GM21423 (cell line): ENCODE measurements around the gene RHBG.
"Not testable (repeated sequence)": the region's sequence is repeated elsewhere in the genome, so short reads cannot be mapped to it uniquely, and the experiment has no call there.

ENCODE experiments used
- ATAC-seq: cut with Tn5 transposase; IDR thresholded peaks from one replicate; pipeline ENCODE4 v1.9.1; 2021; ENCODE audit warnings: mild to moderate bottlenecking, moderate library complexity; ENCODE audit not compliant: unreplicated experiment

Gene RHBG

DNA sequence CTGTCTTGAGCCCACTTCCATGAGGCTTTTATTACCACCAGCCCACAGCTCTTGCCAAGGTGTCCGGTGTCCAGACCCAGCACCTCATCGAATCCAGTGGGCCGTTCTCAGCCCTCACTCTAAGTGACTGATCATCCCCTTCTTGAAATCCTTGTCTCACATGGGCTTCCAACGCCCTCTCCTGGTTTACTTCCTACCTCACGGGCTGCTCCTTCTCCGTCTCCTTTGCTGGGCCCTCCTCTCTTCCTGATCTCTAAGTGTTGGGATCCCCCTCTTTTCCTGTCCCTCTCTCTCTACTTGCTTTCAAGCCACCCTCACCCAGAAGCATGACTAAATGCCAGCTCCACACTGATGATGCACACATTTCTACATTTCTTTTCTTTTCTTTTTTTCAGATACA, 9.0 kb upstream of the RHBG start:
- no peak for ATAC-seq

DNA sequence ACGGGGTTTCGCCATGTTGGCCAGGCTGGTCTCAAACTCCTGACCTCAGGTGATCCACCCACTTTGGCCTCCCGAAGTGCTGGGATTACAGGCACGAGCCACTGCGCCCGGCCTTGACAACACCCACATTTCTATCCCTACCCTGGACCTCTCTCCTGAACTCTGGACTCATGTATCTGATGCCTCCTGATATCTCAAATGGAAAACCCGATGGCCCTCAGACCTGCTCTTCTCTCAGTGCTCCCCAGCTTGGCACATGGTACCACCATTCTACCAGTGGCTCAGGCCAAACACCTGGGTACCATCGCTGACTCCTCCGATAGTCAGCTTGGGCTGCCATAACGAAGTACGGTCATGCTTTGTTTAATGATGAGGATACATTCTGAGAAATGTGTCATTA, 8.5 kb upstream of the RHBG start:
- ATAC-seq, result no peak

- ATAC-seq, result no peak
Measured at GRCh38 chr1:156365754-156366153, 3.3 kb upstream of the RHBG start.

- no peak for ATAC-seq
Measured at GRCh38 chr1:156366378-156367166, 2.4 kb upstream of the RHBG start.

DNA sequence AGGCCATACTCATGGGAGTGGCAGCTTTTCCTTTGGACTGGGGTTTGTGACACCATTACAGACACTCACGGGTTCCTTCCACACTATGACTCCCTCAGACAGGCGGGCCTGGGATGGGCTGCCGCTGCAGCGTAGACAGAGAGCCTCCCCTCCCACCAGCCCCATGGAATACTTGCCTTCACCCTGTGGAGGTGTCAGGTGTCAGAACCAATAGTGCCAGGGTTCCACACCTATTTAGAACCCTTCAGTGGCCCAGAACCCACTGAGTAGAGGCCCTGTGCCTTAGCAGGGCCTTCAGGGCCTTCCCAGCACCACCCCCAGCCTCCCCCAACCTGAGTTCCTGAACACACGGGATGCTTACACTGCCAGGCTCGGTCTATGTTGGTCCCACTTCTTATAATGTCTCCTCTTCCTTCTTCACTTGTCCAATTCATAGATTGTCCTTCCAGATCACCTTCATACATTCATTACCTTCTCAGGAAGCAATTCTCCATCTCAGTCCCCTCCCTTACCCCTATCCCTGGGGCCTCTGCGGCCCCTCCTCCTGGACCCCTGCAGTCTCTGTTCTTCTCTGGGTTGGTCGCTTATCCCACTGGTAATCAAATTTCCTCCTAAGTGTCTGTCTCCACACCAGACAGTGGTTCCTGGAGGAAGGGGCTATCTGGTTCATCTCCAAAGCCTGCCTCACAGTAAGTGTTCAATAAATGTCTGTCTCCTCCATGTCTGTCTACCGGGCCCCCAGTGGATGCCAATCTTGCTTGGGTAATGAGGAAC, 1.4 kb upstream of the RHBG start:
- ATAC-seq, result no peak

DNA sequence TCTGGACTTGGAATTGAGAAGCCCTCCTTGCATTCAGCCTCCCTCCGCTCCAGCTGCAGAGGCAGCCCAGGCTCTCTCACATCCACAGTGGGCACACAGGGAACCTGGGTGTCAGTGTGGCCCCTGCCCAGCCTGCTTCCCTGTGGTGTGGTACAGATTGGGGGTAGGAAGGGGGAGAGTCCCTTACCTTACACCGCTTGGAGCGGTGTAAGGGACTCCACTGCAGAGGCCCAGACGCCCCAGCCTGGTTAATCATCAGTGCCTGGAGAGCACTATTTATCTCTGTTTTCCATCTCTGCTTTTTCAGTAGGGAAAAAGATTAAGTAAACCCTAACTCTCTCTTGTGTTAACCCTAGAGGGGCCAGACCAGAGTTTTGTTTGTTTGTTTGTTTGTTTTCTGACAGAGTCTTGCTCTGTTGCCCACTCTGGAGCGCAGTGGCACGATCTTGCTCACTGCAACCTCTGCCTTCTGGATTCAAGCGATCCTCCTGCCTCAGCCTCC, 803 bp upstream of the RHBG start:
- ATAC-seq, result no peak

GRCh38 chr1:156369685-156370286, 775 bp downstream of the RHBG start:
- not testable (repeated sequence) for ATAC-seq

DNA sequence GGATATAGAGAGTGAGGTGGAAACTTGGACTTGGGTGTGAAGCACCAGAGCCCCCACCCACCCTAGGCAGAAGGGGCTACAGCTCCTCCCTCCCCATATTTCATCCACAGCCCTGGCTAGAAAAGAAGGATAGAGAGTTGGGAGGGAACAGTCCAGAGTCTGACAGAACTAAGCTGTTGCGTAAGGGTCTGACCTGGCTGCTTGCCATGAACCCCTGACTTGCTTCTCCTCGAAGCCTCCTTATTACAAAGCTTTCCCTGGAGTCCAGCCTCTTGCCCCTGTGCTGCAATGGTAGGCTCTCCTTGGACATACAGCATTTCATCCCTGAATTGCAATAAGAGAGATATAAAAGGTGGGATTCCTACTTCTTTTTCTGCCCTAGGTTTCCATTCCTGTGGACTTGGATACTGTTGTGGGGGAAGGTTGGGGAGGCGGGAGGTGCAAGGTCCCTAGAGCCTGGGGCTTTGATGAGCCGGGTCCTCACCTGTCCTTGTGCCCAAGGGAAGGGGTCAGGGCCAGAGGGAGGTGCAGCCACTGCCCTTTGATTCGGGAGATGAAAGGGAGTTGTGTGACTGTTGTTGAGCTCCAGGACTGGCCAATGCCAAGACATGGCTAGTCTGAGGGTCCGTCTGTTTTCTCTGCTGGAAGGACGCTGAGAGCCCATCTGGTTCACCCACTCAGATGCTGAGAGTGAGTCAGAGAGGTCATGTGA, 2.7 kb downstream of the RHBG start:
- ATAC-seq, result no peak

GRCh38 chr1:156372265-156372586, 3.2 kb downstream of the RHBG start:
- no peak for ATAC-seq

DNA sequence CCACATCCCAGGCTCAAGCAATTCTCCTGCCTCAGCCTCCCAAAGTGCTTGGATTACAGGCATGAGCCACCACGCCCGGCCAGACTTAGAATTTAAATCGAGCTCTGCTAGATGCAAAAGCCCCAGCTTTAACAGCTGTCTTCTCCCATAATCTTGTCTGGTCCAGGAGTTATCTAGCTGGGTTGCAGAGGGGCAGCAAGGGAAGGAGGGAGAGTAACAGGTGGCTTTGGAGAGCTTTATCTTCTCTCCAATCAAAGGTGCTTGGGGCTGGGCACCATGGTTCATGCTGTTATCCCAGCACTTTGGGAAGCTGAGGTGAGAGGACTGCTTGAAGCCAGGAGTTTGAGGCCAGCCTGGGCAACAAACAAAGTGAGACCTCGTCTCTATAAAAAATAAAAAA, 3.9 kb downstream of the RHBG start:
- ATAC-seq, result no peak

DNA sequence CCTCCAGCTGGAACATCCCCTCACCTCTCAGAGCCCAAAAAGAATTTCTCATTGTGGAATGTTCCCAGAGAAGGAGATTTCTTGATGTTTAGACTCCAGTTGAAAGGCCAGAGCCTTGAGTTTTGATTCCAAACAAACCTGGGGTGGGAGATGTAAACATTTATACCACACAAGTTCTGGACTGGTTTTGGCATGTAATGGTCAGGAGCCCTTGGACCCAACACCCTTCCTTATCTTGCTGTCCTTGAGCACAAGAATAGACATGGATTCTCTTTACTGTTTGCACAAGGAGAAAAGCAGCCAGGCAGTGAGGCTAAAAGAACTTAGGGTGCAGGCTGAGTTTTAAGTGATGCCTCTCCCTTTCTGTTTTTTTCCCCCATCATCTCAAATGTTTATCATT, 4.5 kb downstream of the RHBG start:
- ATAC-seq, result no peak

- ATAC-seq, result no peak
Measured at GRCh38 chr1:156376146-156376545, 7.1 kb downstream of the RHBG start.

DNA sequence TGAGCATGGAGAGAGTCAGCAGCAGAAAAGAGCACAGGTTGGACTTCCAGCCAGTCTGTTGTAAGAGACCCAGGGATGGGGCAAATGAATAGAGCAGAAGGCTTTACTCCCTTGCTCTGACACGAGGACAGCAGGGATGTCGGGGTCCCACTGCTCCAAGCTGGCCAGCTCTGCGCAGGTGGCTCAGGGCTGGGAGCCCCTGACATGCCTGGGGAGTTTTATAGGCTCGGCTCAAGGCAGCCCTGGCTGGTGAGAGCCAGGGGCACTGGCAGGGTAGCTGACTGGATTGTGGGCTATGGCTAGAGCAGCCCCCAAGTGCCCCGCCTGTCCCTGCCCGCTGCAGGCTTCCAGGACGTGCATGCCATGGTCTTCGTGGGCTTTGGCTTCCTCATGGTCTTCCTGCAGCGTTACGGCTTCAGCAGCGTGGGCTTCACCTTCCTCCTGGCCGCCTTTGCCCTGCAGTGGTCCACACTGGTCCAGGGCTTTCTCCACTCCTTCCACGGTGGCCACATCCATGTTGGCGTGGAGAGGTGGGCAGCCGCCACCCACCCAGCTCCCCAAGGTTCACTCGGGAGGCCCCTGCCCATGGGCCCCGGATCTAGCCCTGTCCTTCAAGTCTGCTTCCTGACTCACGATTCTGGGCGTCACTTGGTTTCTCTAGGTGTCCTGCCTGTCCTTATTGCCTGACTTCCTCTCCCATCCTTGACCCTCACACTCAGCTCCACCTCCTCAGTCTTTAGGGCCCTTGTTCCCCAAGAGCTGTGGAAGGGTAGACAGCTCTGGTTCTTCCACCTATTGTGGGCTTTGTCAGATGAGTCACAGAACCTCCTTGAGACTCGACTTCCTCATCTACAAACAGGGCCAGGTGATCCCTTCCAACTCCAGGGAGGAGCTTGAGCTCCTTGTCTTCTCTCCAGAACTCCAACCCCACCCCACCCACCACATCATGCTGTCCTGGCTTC, 8.2 kb downstream of the RHBG start:
- ATAC-seq, result no peak

GRCh38 chr1:156378557-156378956, 9.5 kb downstream of the RHBG start:
- ATAC-seq, result no peak

DNA sequence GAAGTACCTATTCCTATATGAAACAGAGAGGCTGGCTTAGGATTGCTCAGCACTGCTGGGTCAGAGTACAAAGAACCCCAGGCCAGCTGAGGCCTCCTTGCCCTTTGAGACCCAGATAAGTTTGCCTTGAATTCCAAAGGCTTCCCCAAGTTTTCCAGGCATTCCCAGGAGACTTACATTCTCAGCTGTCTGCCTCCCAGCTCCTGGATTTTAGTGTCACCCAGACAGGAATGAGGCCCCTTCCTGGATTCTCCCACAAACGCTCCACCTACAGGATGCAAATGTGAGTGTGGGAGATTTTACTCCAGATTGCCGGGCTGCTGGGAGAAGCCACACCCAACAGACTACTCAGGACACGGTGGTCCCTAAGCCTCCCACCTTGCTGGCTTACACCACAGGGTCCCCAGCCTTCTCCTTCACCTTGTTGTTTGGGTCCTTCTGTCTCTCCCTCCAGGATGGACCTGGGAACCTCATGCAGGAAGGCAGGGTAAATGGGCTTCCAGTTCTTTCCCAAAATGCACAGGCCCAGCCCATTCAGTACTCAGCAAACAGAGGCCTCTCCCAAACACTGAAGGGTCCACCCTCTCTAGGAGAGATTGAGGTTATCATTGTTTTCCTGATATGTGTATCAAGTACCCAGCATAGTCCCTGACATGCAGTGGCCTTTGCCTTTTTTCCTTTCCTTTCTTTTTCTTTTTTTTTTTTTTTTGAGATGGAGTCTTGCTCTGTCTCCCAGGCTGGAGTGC, 10.6 kb downstream of the RHBG start:
- ATAC-seq, result no peak

DNA sequence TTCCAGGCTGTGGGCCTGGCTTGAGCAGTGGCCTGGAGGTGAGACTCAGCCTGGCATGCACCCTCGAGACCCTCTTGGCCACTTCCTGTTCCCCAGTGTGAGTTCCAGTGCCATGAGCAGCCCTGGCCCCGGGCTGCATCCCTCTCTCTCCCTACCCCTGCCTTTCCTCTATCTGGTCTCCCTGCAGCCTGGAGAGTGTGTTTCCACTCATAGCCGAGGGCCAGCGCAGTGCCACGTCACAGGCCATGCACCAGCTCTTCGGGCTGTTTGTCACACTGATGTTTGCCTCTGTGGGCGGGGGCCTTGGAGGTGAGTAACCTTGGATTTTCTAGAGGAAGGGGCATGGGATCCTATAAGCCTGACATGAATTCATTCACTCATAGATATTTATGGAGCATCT, 13.6 kb downstream of the RHBG start:
- ATAC-seq, result no peak

DNA sequence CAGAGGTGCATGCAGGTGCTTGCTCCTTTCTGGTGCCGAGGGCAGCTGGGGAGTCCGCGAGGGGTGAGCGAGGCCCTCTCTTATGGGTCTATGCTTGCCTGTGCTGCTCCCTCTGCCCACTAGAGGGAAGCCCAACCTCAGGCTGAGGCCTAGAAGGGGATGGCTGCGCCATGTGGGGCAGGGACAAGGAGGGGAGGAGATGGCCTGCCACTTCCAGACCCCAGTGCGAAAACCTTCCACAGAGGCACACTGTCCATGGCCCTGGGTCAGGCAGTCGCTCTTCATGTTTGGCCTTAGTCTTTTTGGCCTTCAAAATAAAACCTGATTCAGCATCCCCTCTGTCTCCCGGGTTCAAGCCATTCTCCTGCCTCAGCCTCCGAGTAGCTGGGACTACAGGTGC, 14.0 kb downstream of the RHBG start:
- ATAC-seq, result no peak

DNA sequence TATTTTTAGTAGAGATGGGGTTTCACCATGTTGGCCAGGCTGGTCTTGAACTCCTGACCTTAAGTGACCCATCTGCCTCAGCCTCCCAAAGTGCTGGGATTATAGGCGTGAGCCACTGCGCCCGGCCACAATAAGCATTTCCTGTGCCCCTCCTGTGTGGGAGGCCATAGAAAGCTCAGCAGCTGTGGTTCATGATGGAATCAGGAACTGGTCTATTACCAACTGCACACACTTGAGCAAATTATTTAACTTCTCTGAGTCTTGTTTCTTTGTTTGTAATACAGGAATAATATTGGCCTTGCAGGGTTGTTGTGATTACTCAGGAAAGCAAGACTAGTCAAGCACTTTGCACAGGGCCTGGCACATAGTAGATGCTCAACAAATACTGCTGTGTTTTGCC, 15.0 kb downstream of the RHBG start:
- no peak for ATAC-seq

DNA sequence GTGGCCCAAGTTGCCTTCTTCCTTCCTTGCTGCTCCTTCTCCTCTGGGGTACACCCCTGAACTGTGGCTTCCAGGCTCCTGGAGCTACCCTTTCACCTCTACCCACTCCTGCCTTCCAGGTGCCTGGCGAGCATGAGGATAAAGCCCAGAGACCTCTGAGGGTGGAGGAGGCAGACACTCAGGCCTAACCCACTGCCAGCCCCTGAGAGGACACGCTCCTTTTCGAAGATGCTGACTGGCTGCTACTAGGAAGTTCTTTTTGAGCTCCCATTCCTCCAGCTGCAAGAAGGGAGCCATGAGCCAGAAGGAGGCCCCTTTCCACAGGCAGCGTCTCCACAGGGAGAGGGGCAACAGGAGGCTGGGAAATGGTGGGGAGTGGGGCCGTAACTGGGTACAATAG, 15.6 kb downstream of the RHBG start:
- no peak for ATAC-seq
